Keratinocyte (primary cell): ENCODE data around the gene MTRR. TPM values are rescaled to one million over a fixed set of nuclear protein-coding genes. Genes with fewer than 3 reads are reported as not detected.

ENCODE experiments used
- DNase-seq: peaks from one replicate; pipeline ENCODE4 v3.0.0-alpha.2; 2011; ENCODE audit warnings: low read depth, missing footprints, low spot score
- FAIRE-seq: peaks from 2 replicates; lab custom pipeline; 2011; peaks lifted over from hg19 to GRCh38; lab: Jason Lieb, UNC
- H2AFZ ChIP-seq: 2 replicates; pipeline ENCODE4 v1.6.0; 2012; ENCODE audit warnings: low read length, control low read depth, inconsistent platforms; ENCODE audit not compliant: control insufficient read depth
- H3K27ac ChIP-seq: 2 replicates; pipeline ENCODE4 v1.5.1; 2011; ENCODE audit warnings: low read length; ENCODE audit not compliant: control insufficient read depth, insufficient read depth
- H3K27me3 ChIP-seq: 3 replicates; pipeline ENCODE4 v1.6.0; 2011; ENCODE audit warnings: low read length; ENCODE audit not compliant: control insufficient read depth, insufficient read depth; ENCODE audit errors: extremely low read depth
- H3K36me3 ChIP-seq, 2 experiments: 2 replicates in 1 of 2; 3 replicates in 1 of 2; pipeline ENCODE4 v1.5.1; 2011; ENCODE audit warnings: low read length in 2 of 2, mild to moderate bottlenecking in 1 of 2; ENCODE audit not compliant: control insufficient read depth in 2 of 2, insufficient read depth in 2 of 2; ENCODE audit errors: extremely low read depth in 1 of 2
- H3K4me1 ChIP-seq: 3 replicates; pipeline ENCODE4 v1.5.1; 2011; ENCODE audit warnings: low read length; ENCODE audit not compliant: control insufficient read depth, insufficient read depth; ENCODE audit errors: extremely low read depth
- H3K4me2 ChIP-seq: 3 replicates; pipeline ENCODE4 v1.6.0; 2011; ENCODE audit warnings: low read depth, low read length; ENCODE audit not compliant: control insufficient read depth, insufficient read depth; ENCODE audit errors: extremely low read depth
- H3K4me3 ChIP-seq, 3 experiments: fragments of 200-600 bp in 1 of 3; sonication (generic) in 1 of 3; 2 replicates in 2 of 3; 3 replicates in 1 of 3; pipeline ENCODE4 v1.5.1; 2011 to 2016; ENCODE audit warnings: low read length in 3 of 3, mild to moderate bottlenecking in 3 of 3, control low read depth in 2 of 3, inconsistent platforms in 1 of 3, low read depth in 1 of 3, mixed read lengths in 1 of 3, mixed run types in 1 of 3, moderate library complexity in 1 of 3; ENCODE audit not compliant: control insufficient read depth in 2 of 3, insufficient read depth in 2 of 3; ENCODE audit errors: extremely low read depth in 1 of 3
- H3K79me2 ChIP-seq: 2 replicates; pipeline ENCODE4 v1.6.0; 2012; ENCODE audit warnings: low read length; ENCODE audit not compliant: control insufficient read depth, insufficient read depth
- H3K9ac ChIP-seq: 3 replicates; pipeline ENCODE4 v1.6.0; 2011; ENCODE audit warnings: low read length; ENCODE audit not compliant: control insufficient read depth, insufficient read depth; ENCODE audit errors: extremely low read depth
- H3K9me1 ChIP-seq: 3 replicates; pipeline ENCODE4 v1.6.0; 2011; ENCODE audit warnings: low read length; ENCODE audit not compliant: control insufficient read depth, insufficient read depth; ENCODE audit errors: extremely low read depth
- H3K9me3 ChIP-seq: 2 replicates; pipeline ENCODE4 v1.5.1; 2012; ENCODE audit warnings: low read depth, low read length; ENCODE audit not compliant: control insufficient read depth
- H4K20me1 ChIP-seq: 3 replicates; pipeline ENCODE4 v1.6.0; 2011; ENCODE audit warnings: low read length; ENCODE audit not compliant: control insufficient read depth, insufficient read depth; ENCODE audit errors: extremely low read depth
- EZH2 ChIP-seq: IDR thresholded peaks from one replicate; pipeline ENCODE4 v1.6.1; 2012; ENCODE audit warnings: inconsistent platforms, mild to moderate bottlenecking, low read length, moderate library complexity
- dilution Hi-C: fragments of 300-500 bp; cut with MboI; formaldehyde crosslinking; loops from one replicate; pipeline ENCODE4 v1.7.0; 2020; ENCODE audit warnings: low sequenced_read_pairs; ENCODE audit not compliant: extremely low pct_ligation_motif_present
- polyA plus RNA-seq, 5 experiments: library from polyadenylated mRNA; depleted of rRNA in 3 of 5; stranded (reverse) in 3 of 5; stranded (forward) in 1 of 5; unstranded in 1 of 5; fragments of >200 nt; gene quantifications; 1 replicate in 1 of 5; 2 replicates in 3 of 5; 3 replicates in 1 of 5; pipeline versions ENCODE4 v1.2.1 to v1.2.3, GENCODE V29; 2011 to 2012; ENCODE audit warnings: missing spikeins in 2 of 5, low read depth in 1 of 5, low replicate concordance in 1 of 5
- TF ChIP-seq, protein P1 (sequence below), 3 experiments: IDR thresholded peaks in 1 of 3; conservative IDR thresholded peaks in 1 of 3; optimal IDR thresholded peaks in 1 of 3; 2 replicates in 2 of 3; 3 replicates in 1 of 3; pipeline versions ENCODE3 to v1.5.1; 2011; ENCODE audit warnings: low read length in 3 of 3, mild to moderate bottlenecking in 3 of 3, moderate library complexity in 2 of 3, control low read depth in 1 of 3, inconsistent platforms in 1 of 3; ENCODE audit not compliant: insufficient read depth in 2 of 3; ENCODE audit errors: extremely low read depth in 1 of 3

Gene MTRR
- polyA plus RNA-seq, 1 donor (not counting 4 experiments of a cell fraction or from before 2014, with no cell fraction given) = 45.5 TPM

DNA sequence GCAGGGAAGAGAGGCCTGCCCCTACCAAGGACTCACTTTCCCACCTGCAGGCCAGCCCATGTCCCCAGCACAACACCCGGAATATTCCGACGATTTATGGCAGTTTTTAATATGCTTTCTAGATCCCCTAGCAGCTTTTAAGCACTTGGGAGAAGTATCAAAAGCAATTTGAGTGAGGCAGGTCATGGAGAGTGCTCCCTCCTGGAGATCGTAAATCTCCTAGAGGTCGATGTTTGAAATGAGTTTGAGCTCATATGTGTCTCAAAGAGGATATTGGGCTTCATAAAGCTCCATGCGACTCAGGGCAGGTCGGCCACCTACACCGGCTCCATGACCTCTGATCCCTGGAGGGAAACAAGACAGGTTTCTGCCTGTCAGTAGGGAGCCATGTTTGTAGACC lies 45.4 kb upstream of the MTRR start:
- FAIRE-seq (no peak), DNase-seq (no peak)
- H3K27ac ChIP-seq = no peak overlapping the region
- H3K9me1 ChIP-seq = no peaks in the 10 kb centered on the region
- H3K9me3 ChIP-seq = no peaks in the 10 kb centered on the region
- H3K4me2 ChIP-seq = no peak overlapping the region
- no peak for TF ChIP-seq EZH2
- TF ChIP-seq, protein P1, sequence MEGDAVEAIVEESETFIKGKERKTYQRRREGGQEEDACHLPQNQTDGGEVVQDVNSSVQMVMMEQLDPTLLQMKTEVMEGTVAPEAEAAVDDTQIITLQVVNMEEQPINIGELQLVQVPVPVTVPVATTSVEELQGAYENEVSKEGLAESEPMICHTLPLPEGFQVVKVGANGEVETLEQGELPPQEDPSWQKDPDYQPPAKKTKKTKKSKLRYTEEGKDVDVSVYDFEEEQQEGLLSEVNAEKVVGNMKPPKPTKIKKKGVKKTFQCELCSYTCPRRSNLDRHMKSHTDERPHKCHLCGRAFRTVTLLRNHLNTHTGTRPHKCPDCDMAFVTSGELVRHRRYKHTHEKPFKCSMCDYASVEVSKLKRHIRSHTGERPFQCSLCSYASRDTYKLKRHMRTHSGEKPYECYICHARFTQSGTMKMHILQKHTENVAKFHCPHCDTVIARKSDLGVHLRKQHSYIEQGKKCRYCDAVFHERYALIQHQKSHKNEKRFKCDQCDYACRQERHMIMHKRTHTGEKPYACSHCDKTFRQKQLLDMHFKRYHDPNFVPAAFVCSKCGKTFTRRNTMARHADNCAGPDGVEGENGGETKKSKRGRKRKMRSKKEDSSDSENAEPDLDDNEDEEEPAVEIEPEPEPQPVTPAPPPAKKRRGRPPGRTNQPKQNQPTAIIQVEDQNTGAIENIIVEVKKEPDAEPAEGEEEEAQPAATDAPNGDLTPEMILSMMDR (optimal IDR thresholded peaks at IDR 0.05 in 1 of 3, IDR thresholded peaks at IDR 0.05 in 1 of 3, conservative IDR thresholded peaks at IDR 0.05 in 1 of 3; ENCODE audit: extremely low read depth in 1 of 3, insufficient read depth in 2 of 3, low read length in 3 of 3) = no peak
- no peak overlapping the region for H3K4me3 ChIP-seq
- dilution Hi-C loops = no loop called here
- H3K4me1 ChIP-seq = no peaks in the 10 kb centered on the region
- H3K9ac ChIP-seq = no peak overlapping the region
- H3K27me3 ChIP-seq = no peaks in the 10 kb centered on the region
- H2AFZ ChIP-seq = no peak overlapping the region
- no peaks in the 10 kb centered on the region for H3K79me2 ChIP-seq
- no peaks in the 10 kb centered on the region for H4K20me1 ChIP-seq
- no peaks in the 10 kb centered on the region for H3K36me3 ChIP-seq

DNA sequence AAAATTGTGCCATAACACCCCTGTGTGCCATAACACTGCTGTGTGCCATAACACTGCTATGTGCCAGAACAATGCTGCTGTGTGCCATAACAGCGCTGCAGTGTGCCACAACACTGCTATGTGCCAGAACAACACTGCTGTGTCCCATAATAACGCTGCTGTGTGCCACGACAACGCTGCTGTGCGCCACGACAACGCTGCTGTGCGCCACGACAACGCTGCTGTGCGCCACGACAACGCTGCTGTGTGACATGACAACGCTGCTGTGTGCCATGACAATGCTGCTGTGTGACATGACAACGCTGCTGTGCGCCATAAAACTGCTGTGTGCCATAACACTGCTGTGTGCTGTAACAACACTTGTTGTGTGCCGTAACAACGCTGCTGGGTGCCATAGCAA lies 44.0 kb upstream of the MTRR start:
- Histone ChIP-seq H2AFZ (no peak overlapping the region), H3K36me3 (no peaks in the 10 kb centered on the region), H3K4me2 (no peak overlapping the region), H3K79me2 (no peaks in the 10 kb centered on the region), H3K27me3 (no peaks in the 10 kb centered on the region), H3K9me3 (no peaks in the 10 kb centered on the region), H3K4me1 (no peaks in the 10 kb centered on the region), H4K20me1 (no peaks in the 10 kb centered on the region), H3K9me1 (no peaks in the 10 kb centered on the region), H3K9ac (no peak overlapping the region), H3K27ac (no peak overlapping the region), H3K4me3 (no peak overlapping the region)
- no peak for FAIRE-seq
- TF ChIP-seq EZH2 = no peak
- TF ChIP-seq, protein P1 (optimal IDR thresholded peaks at IDR 0.05 in 1 of 3, IDR thresholded peaks at IDR 0.05 in 1 of 3, conservative IDR thresholded peaks at IDR 0.05 in 1 of 3; ENCODE audit: extremely low read depth in 1 of 3, insufficient read depth in 2 of 3, low read length in 3 of 3) = no peak
- dilution Hi-C loops = no loop called here
- DNase-seq = no peak
